Measurements from ENCODE around the gene SLC1A3.

GRCh38 chr5:36658038-36658756, 51.8 kb downstream of the SLC1A3 start:
- TF ChIP-seq CTCF (IDR thresholded peaks at IDR 0.05) (no peak), POLR2A (IDR thresholded peaks at IDR 0.05) (no peak), POLR2AphosphoS5 (IDR thresholded peaks at IDR 0.05) (no peak)

Data from prostate gland (tissue), 2 donors.